B cell (primary cell): Measurements from ENCODE around the gene CFAP20DC. TPM values are rescaled to one million over a fixed set of nuclear protein-coding genes. Genes with fewer than 3 reads are reported as not detected.

Experiments used
- ATAC-seq: fragments of 200-7000 bp; cut with Tn5 transposase; one replicate; pipeline ENCODE4 v1.10.0; 2021; ENCODE audit warnings: low read depth, mild to moderate bottlenecking, moderate number of reproducible peaks, moderate library complexity
- CTCF ChIA-PET: fragments of 350-600 bp; sonication (Branson Sonifier 250); formaldehyde crosslinking; loops from one replicate; lab custom pipeline; 2021; ENCODE audit warnings: antibody characterized with exemption, inconsistent platforms; lab: Charles Lee
- POLR2A ChIA-PET: fragments of 350-600 bp; sonication (Branson Sonifier 250); formaldehyde crosslinking; loops from one replicate; lab custom pipeline; 2021; ENCODE audit warnings: antibody characterized with exemption; lab: Charles Lee
- DNase-seq: peaks from one replicate; pipeline ENCODE4 v3.0.0; 2013
- H2AFZ ChIP-seq: 2 replicates; pipeline ENCODE4 v1.6.1; 2012; ENCODE audit warnings: mild to moderate bottlenecking, low read depth, low read length; ENCODE audit not compliant: insufficient read depth, poor library complexity, severe bottlenecking
- H3K27ac ChIP-seq, 2 donors: 1 replicate in 1 of 2; 2 replicates in 1 of 2; pipeline ENCODE4 v1.5.1; 2012 to 2013; ENCODE audit warnings: low read length in 2 of 2, mild to moderate bottlenecking in 2 of 2, moderate library complexity in 1 of 2
- H3K27me3 ChIP-seq, 4 experiments: fragments of 200-600 bp in 1 of 4; sonication (generic) in 1 of 4; replicated peaks in 1 of 4; 1 replicate in 2 of 4; 2 replicates in 2 of 4; pipeline versions ENCODE4 v1.6.1 to v1.7.0; 2013 to 2016; ENCODE audit warnings: low read length in 3 of 4, mild to moderate bottlenecking in 2 of 4, mixed read lengths in 1 of 4, moderate library complexity in 1 of 4; ENCODE audit not compliant: insufficient read depth in 4 of 4, control insufficient read depth in 3 of 4; ENCODE audit errors: control extremely low read depth in 1 of 4
- H3K36me3 ChIP-seq, 2 experiments: replicated peaks in 1 of 2; 1 replicate in 1 of 2; 2 replicates in 1 of 2; pipeline versions ENCODE4 v1.6.1 to v1.7.1; 2013; ENCODE audit warnings: low read length in 1 of 2; ENCODE audit not compliant: insufficient read depth in 2 of 2, control insufficient read depth in 1 of 2; ENCODE audit errors: control extremely low read depth in 1 of 2, extremely low read depth in 1 of 2
- H3K4me1 ChIP-seq, 2 donors: fragments of 200-600 bp in 1 of 2; sonication (generic) in 1 of 2; 1 replicate in 1 of 2; 2 replicates in 1 of 2; pipeline versions ENCODE4 v1.5.1 to v1.6.1; 2013 to 2017; ENCODE audit warnings: low read length in 2 of 2; ENCODE audit not compliant: control insufficient read depth in 2 of 2, insufficient read depth in 2 of 2
- H3K4me2 ChIP-seq: replicated peaks from 2 replicates; pipeline ENCODE3; 2012; ENCODE audit warnings: mild to moderate bottlenecking, low read depth, low read length; ENCODE audit not compliant: poor library complexity, severe bottlenecking
- H3K4me3 ChIP-seq, 5 experiments: fragments of 200-600 bp in 1 of 5; sonication (generic) in 1 of 5; 1 replicate in 3 of 5; 2 replicates in 2 of 5; pipeline versions ENCODE4 v1.5.1 to v1.7.0; 2011 to 2016; ENCODE audit warnings: low read length in 4 of 5, mild to moderate bottlenecking in 4 of 5, low read depth in 2 of 5, control low read depth in 1 of 5, moderate library complexity in 1 of 5; ENCODE audit not compliant: insufficient read depth in 1 of 5; ENCODE audit errors: control extremely low read depth in 1 of 5, extremely low read depth in 1 of 5
- H3K79me2 ChIP-seq: fragments of 200-600 bp; sonication (generic); one replicate; pipeline ENCODE4 v1.6.0; 2016; ENCODE audit warnings: low read length; ENCODE audit not compliant: control insufficient read depth, insufficient read depth
- H3K9ac ChIP-seq: fragments of 200-600 bp; sonication (generic); 2 replicates; pipeline ENCODE4 v1.6.1; 2017; ENCODE audit warnings: mild to moderate bottlenecking, low read length, moderate library complexity
- H3K9me3 ChIP-seq, 3 donors: one replicate each; pipeline versions ENCODE4 v1.6.1 to v1.7.1; 2013; ENCODE audit warnings: low read length in 2 of 3; ENCODE audit not compliant: control insufficient read depth in 2 of 3, insufficient read depth in 1 of 3; ENCODE audit errors: control extremely low read depth in 1 of 3
- H4K20me1 ChIP-seq: 2 replicates; pipeline ENCODE4 v1.6.0; 2012; ENCODE audit warnings: mild to moderate bottlenecking, low read length; ENCODE audit not compliant: insufficient read depth, control insufficient read depth, poor library complexity, severe bottlenecking
- H3K27ac Mint-ChIP-seq: one replicate; pipeline ENCODE4 v1.8.0; 2021; ENCODE audit warnings: mixed read lengths
- H3K27me3 Mint-ChIP-seq: one replicate; pipeline ENCODE4 v1.8.0; 2021; ENCODE audit warnings: mixed read lengths
- H3K4me1 Mint-ChIP-seq: one replicate; pipeline ENCODE4 v1.8.0; 2021; ENCODE audit warnings: mixed read lengths
- H3K4me3 Mint-ChIP-seq: one replicate; pipeline ENCODE4 v1.8.0; 2021; ENCODE audit warnings: mixed read lengths
- H3K9me3 Mint-ChIP-seq: one replicate; pipeline ENCODE4 v1.8.0; 2022; ENCODE audit warnings: mixed read lengths; ENCODE audit not compliant: insufficient read depth
- CTCF ChIP-seq: fragments of 200-600 bp; IDR thresholded peaks from one replicate; pipeline ENCODE4 v1.8.0; 2022; ENCODE audit warnings: antibody characterized with exemption, mild to moderate bottlenecking
- EZH2 ChIP-seq: IDR thresholded peaks from 2 replicates; pipeline ENCODE4 v1.6.1; 2012; ENCODE audit warnings: borderline replicate concordance, low read depth, mild to moderate bottlenecking, moderate library complexity, low read length; ENCODE audit not compliant: insufficient read depth, poor library complexity, severe bottlenecking
- WGBS: methylation state at CpG from one replicate; pipeline ENCODE4 v1.1.5; 2013; ENCODE audit warnings: missing lambda C conversion rate; ENCODE audit not compliant: insufficient coverage; 5-methylcytosine and 5-hydroxymethylcytosine counted together
- intact Hi-C: fragments of 100-400 bp; cut with micrococcal nuclease; formaldehyde crosslinking; loops from one replicate; pipeline ENCODE4 v1.10.0; 2022
- polyA plus RNA-seq: library from polyadenylated mRNA; depleted of rRNA; stranded (reverse); fragments of >200 nt; gene quantifications from 2 replicates; pipeline ENCODE4 v1.2.3, GENCODE V29; 2012
- total RNA-seq, 2 donors: library from RNA; stranded (reverse); fragments of 120-200 nt in 1 of 2; gene quantifications; 1 replicate in 1 of 2; 2 replicates in 1 of 2; pipeline versions ENCODE4 v1.2.3 to v1.2.4, GENCODE V29; 2013 to 2022

The CFAP20DC gene
- total and polyA plus RNA-seq, 2 donors (not counting 1 experiment from before 2014, with no cell fraction given) = 0.27 to 1.2 TPM

DNA sequence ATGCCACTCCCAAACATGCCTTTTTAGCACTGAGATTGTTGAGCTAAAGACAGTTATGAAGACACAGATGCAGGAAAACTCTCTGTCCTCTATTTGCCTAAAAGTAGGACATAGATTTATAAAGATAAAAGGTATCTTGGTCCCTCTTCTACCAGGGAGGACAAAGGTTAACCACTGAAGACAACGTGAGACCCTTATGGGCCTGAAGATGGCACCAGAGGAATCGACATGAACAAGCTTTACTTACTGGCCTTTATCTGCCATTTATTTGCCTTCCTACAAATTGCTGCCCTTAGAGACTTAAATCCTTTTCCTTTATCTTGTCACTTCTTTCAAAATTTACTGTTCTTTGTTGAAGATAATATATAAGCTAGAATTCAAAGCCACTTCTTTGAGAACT lies 273.6 kb downstream of the CFAP20DC start:
- intact Hi-C loops = no loop called here
- Histone ChIP-seq H4K20me1 (no peaks in the 10 kb centered on the region), H3K9ac (no peak overlapping the region), H3K4me1 (no peaks in the 10 kb centered on the region), H3K27me3 (no peaks in the 10 kb centered on the region), H3K27ac (no peak overlapping the region), H3K79me2 (no peaks in the 10 kb centered on the region), H2AFZ (no peak overlapping the region), H3K4me2 (no peak overlapping the region), H3K9me3 (peaks cover 8 to 26% (median 12%) of the 10 kb centered on the region in 3 donors), H3K36me3 (no peaks in the 10 kb centered on the region), H3K4me3 (no peak overlapping the region)
- ChIA-PET POLR2A (no interaction called here), CTCF (no interaction called here)
- DNase-seq (no peak), ATAC-seq (no peak)
- peaks cover 20% of the 10 kb centered on the region for H3K9me3 Mint-ChIP-seq
- TF ChIP-seq EZH2 (no peak), CTCF (no peak)
- no peaks in the 10 kb centered on the region for H3K4me1 Mint-ChIP-seq
- WGBS = 92% methylated on average over 2 of the region's 2 CpGs
- no peaks in the 10 kb centered on the region for H3K27me3 Mint-ChIP-seq
- H3K4me3 Mint-ChIP-seq = no peak overlapping the region
- H3K27ac Mint-ChIP-seq = no peak overlapping the region

- H3K4me1 ChIP-seq = no peaks in the 10 kb centered on the region
- no peak overlapping the region for H3K4me2 ChIP-seq
- H3K9me3 Mint-ChIP-seq = peaks cover 2% of the 10 kb centered on the region
- no peak overlapping the region for H3K27ac Mint-ChIP-seq
- TF ChIP-seq CTCF = no peak
- TF ChIP-seq EZH2 = no peak
- H3K4me1 Mint-ChIP-seq = no peaks in the 10 kb centered on the region
- H3K79me2 ChIP-seq = no peaks in the 10 kb centered on the region
- H3K36me3 ChIP-seq = no peaks in the 10 kb centered on the region
- no peak overlapping the region for H3K9ac ChIP-seq
- H3K27me3 Mint-ChIP-seq = peaks cover 12% of the 10 kb centered on the region
- H3K4me3 Mint-ChIP-seq = no peak overlapping the region
- H4K20me1 ChIP-seq = no peaks in the 10 kb centered on the region
- H3K27ac ChIP-seq = no peak overlapping the region
- DNase-seq (no peak), ATAC-seq (no peak)
- POLR2A ChIA-PET = no interaction called here
- H3K4me3 ChIP-seq = no peak overlapping the region
- intact Hi-C loops = no loop called here
- no peaks in the 10 kb centered on the region for H3K9me3 ChIP-seq
- H3K27me3 ChIP-seq = no peaks in the 10 kb centered on the region
- CTCF ChIA-PET = no interaction called here
- H2AFZ ChIP-seq = no peak overlapping the region
These were observed 277.4 kb downstream of the CFAP20DC start for GRCh38 chr3:58772462-58772861.
